ENCODE measurements around the gene INTU.

Gene INTU

GRCh38 chr4:127759228-127759820 lies 126.6 kb downstream of the INTU start:
- DNase-seq, result no peak

- DNase-seq, result no peak
Observed at GRCh38 chr4:127759893-127760292, 127.1 kb downstream of the INTU start.

DNA sequence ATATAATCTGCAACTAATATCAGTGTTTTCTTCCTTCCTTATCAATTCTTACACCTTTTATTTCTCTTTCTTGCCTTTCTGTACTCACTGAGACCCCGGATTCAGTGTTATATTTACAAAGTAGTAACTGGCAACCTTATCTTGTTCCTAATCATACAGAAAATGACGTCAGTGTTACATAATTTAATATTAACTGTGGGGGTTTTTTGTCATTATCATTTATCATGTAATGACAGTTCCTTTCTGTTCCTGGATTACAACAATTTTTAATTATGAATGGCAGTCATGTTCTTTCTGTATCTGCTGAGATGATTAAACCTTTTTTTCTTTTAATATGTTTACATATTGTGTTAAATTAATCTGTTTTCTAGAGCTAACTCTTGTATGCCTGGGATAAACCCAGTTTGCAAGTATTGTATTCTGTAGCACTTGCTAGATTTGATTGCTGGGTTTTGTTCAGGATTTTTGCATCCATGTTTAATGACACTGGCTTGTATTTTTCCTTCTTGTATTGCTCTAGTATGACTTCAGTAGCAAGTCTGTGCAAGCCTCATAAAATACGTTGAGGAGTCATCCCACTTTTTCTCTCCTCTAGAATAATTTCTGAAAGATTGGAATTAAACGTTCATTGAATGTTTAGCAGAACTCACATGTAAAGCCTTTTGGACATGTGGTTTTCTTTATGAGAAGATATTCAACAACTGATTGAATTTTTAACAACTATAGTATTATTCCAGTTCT lies 138.9 kb downstream of the INTU start:
- no peak for DNase-seq

GRCh38 chr4:127772769-127773671 lies 140.3 kb downstream of the INTU start:
- DNase-seq, result no peak

- no peak for DNase-seq
Observed at GRCh38 chr4:127775843-127776242, 143.1 kb downstream of the INTU start.
